Measurements from ENCODE around the gene FHIT. TPM values are rescaled to one million over a fixed set of nuclear protein-coding genes. Genes with fewer than 3 reads are reported as not detected.

Gene FHIT
- total RNA-seq, 1 experiment from 2014 or later = 9.8 TPM

- Histone ChIP-seq H3K4me1 (replicated peaks; ENCODE audit: insufficient read depth) (no peaks in the 10 kb centered on the region), H4K20me1 (ENCODE audit: insufficient read depth) (no peaks in the 10 kb centered on the region), H3K4me2 (no peak overlapping the region), H2AFZ (no peak overlapping the region), H3K9me3 (ENCODE audit: insufficient read depth, low read depth) (no peaks in the 10 kb centered on the region; the same call in 1 of the 2 replicates), H3K27me3 (ENCODE audit: insufficient read depth, low read depth) (no peaks in the 10 kb centered on the region), H3K79me2 (ENCODE audit: low read depth) (no peaks in the 10 kb centered on the region), H3K9me2 (ENCODE audit: insufficient read depth) (no peaks in the 10 kb centered on the region), H3K4me3 (no peak overlapping the region), H3K27ac (no peak overlapping the region), H3K36me3 (ENCODE audit: low read depth) (no peaks in the 10 kb centered on the region), H3F3A (ENCODE audit: insufficient read depth, low read depth) (no peaks in the 10 kb centered on the region)
- TF ChIP-seq EZH2 (IDR thresholded peaks at IDR 0.05; ENCODE audit: low read depth) (no peak), CTCF (conservative IDR thresholded peaks at IDR 0.05) (no peak)
- CTCF ChIA-PET = no interaction called here
- POLR2A ChIA-PET (ENCODE audit: unreplicated experiment) = interaction anchor here (0.7 kb wide), 1 partner anchor 276 kb away, joined by 3 read pairs; no protein-coding TSS in a partner anchor
- no peak for DNase-seq
- BruUV-seq (replicated peaks) = no TSS peak
- intact Hi-C loops (cut with micrococcal nuclease; ENCODE audit: unreplicated experiment) = no loop called here
Observed at GRCh38 chr3:60013241-60013640, 1238.0 kb downstream of the FHIT start.

- no peaks in the 10 kb centered on the region for H3K9me2 ChIP-seq (ENCODE audit: insufficient read depth)
- no peaks in the 10 kb centered on the region for H3F3A ChIP-seq (ENCODE audit: insufficient read depth, low read depth)
- H3K27me3 ChIP-seq (ENCODE audit: insufficient read depth, low read depth) = no peaks in the 10 kb centered on the region
- no peaks in the 10 kb centered on the region; the same call in 1 of the 2 replicates for H3K9me3 ChIP-seq (ENCODE audit: insufficient read depth, low read depth)
- DNase-seq = no peak
- CTCF ChIA-PET = no interaction called here
- no peak overlapping the region for H3K4me3 ChIP-seq
- POLR2A ChIA-PET (ENCODE audit: unreplicated experiment) = no interaction called here
- no TSS peak for BruUV-seq (replicated peaks)
- no peaks in the 10 kb centered on the region for H3K4me1 ChIP-seq (replicated peaks; ENCODE audit: insufficient read depth)
- H3K27ac ChIP-seq = no peak overlapping the region
- TF ChIP-seq CTCF (conservative IDR thresholded peaks at IDR 0.05) (no peak), EZH2 (IDR thresholded peaks at IDR 0.05; ENCODE audit: low read depth) (no peak)
- H3K36me3 ChIP-seq (ENCODE audit: low read depth) = no peaks in the 10 kb centered on the region
- no peaks in the 10 kb centered on the region for H3K79me2 ChIP-seq (ENCODE audit: low read depth)
- intact Hi-C loops (cut with micrococcal nuclease; ENCODE audit: unreplicated experiment) = no loop called here
- H2AFZ ChIP-seq = no peak overlapping the region
- no peak overlapping the region for H3K4me2 ChIP-seq
- H4K20me1 ChIP-seq (ENCODE audit: insufficient read depth) = no peaks in the 10 kb centered on the region
Observed at GRCh38 chr3:60011218-60011617, 1240.0 kb downstream of the FHIT start.

GRCh38 chr3:60010781-60011180, 1240.5 kb downstream of the FHIT start:
- Histone ChIP-seq H3K4me2 (no peak overlapping the region), H3K4me3 (no peak overlapping the region), H3K27me3 (ENCODE audit: insufficient read depth, low read depth) (no peaks in the 10 kb centered on the region), H2AFZ (no peak overlapping the region), H3K36me3 (ENCODE audit: low read depth) (no peaks in the 10 kb centered on the region), H3F3A (ENCODE audit: insufficient read depth, low read depth) (no peaks in the 10 kb centered on the region), H3K79me2 (ENCODE audit: low read depth) (no peaks in the 10 kb centered on the region), H4K20me1 (ENCODE audit: insufficient read depth) (no peaks in the 10 kb centered on the region), H3K4me1 (replicated peaks; ENCODE audit: insufficient read depth) (no peaks in the 10 kb centered on the region), H3K9me2 (ENCODE audit: insufficient read depth) (no peaks in the 10 kb centered on the region), H3K9me3 (ENCODE audit: insufficient read depth, low read depth) (no peaks in the 10 kb centered on the region; the same call in 1 of the 2 replicates), H3K27ac (no peak overlapping the region)
- ChIA-PET CTCF (no interaction called here), POLR2A (ENCODE audit: unreplicated experiment) (no interaction called here)
- intact Hi-C loops (cut with micrococcal nuclease; ENCODE audit: unreplicated experiment) = no loop called here
- BruUV-seq (replicated peaks) = no TSS peak
- DNase-seq = no peak
- TF ChIP-seq CTCF (conservative IDR thresholded peaks at IDR 0.05) (no peak), EZH2 (IDR thresholded peaks at IDR 0.05; ENCODE audit: low read depth) (no peak)

Measured in PC-9 (cell line).